Measurements from ENCODE around the gene DIPK1C. TPM values are rescaled to one million over a fixed set of nuclear protein-coding genes. Genes with fewer than 3 reads are reported as not detected.
"Not testable (repeated sequence)": the region's sequence is repeated elsewhere in the genome, so short reads cannot be mapped to it uniquely, and the experiment has no call there.

DIPK1C gene
- total RNA-seq = not detected

DNA sequence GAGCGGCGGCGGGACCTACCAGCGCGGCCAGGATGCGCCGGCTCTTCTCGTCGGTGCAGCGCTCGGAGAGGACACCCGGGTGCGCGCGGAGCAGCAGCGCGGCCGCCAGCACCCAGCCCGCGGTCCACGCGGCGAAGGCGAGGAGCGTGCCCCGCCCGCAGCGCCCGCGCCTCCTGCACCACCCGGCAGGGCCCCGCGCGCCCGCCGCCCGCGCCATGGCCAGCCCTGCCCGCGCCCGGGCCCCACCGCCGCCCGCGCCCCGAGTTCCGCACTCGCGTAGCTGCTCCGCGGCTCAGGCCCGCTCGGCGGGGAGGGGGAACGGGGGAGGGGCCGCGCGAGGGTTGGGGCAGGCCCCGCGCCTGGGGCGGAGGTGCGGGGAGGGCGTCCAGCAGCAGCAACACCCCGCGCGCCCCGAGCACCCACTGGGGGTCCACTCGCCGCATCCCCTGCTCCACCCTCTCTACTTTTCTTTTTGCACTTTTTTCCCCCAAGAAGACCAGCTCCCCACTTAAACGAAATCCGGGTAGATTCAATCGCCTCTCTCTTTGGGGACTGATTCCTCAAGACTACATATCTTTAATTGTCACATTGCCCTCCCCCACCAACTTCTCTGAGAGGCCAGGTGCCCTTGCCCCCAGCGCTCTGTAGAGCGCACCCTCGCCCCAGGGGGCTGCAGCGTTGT, at the start of gene DIPK1C:
Gene DIPK1C, minus strand, starts transcription at position 266 of the 682 bp plus-strand sequence. Its CDS starts 49 bp downstream, at position 217.
- H3K27me3 ChIP-seq (ENCODE audit: insufficient read depth, low read length) = peaks cover 44% of the 10 kb centered on the region
- H3K4me1 ChIP-seq (ENCODE audit: insufficient read depth, low read length) = peaks cover 9% of the 10 kb centered on the region
- no peaks in the 10 kb centered on the region for H3K9me3 ChIP-seq (ENCODE audit: low read depth, low read length)
- H3K4me3 ChIP-seq (ENCODE audit: low read length) = no peak within 1 kb of the TSS

DNA sequence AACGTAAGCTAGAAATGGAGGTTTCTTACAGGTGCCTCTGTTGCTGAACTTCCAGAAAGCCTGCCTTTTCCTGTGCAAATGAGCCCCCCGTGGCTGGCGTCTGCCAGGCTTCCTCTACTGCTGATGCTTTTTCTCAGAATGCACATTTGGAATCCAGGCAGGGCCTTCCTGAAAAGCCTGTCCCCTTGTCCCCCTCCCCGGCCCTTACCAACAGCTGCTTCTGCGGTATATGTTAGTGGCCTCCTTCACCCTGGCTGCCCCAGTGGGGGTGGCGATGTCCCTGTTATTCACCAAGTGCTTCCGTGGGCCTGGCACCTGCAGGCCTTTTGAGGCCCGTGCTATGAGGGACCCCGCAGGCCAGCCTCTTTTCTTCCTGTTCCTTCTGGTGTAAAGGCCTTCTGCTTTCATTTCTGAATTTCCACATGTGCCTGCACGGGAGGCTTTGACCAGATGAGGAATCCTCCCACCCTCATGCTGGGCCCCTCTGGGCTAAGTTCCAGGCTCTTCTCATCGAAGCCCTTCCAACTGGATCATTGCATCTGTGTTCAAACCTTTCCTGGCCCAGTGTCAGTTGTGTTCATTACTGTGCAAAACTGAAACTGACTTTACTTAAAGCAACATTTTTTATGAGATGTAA, 49.5 kb upstream of the DIPK1C start:
- Histone ChIP-seq H3K27me3 (ENCODE audit: insufficient read depth, low read length) (no peaks in the 10 kb centered on the region), H3K4me1 (ENCODE audit: insufficient read depth, low read length) (peaks cover 17% of the 10 kb centered on the region), H3K9me3 (ENCODE audit: low read depth, low read length) (no peaks in the 10 kb centered on the region), H3K4me3 (ENCODE audit: low read length) (no peak overlapping the region)

DNA sequence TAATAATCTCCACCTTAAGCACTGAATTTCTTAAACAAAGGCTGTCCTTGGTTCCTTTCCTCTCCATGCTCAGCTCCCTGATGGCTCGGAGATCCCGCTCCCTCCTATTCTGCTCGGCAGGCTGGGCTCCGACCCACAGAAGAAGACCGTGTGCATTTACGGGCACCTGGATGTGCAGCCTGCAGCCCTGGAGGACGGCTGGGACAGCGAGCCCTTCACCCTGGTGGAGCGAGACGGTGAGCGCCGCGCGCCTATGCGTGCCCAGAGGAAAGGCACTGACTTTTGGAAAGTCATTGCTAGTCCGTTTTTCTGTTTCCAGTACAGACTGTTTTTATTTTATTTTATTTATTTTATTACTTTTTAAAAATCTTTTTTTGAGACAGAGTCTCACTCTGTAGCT, 48.7 kb upstream of the DIPK1C start:
- peaks cover 24% of the 10 kb centered on the region for H3K4me1 ChIP-seq (ENCODE audit: insufficient read depth, low read length)
- no peaks in the 10 kb centered on the region for H3K9me3 ChIP-seq (ENCODE audit: low read depth, low read length)
- H3K27me3 ChIP-seq (ENCODE audit: insufficient read depth, low read length) = no peaks in the 10 kb centered on the region
- H3K4me3 ChIP-seq (ENCODE audit: low read length) = no peak overlapping the region

DNA sequence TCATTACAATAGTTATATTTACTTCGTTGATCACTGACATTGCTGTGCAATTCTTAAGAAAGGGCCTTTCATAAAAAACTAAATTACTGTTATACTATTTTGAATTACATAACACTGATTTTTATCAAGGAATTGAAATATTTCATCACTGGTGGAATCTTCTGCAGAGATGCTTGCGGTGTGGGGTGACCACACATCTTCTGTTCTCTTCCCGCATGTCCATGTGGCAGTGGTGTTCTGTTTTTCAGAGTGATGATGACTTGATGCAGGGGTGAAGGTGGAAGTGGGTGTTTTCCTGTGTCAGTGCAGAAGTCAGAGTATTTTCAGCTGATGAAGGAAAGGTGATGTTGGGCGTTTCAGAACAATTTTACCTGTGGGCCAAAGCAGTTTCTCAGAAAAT, 46.0 kb upstream of the DIPK1C start:
- Histone ChIP-seq H3K4me3 (ENCODE audit: low read length) (no peak overlapping the region), H3K4me1 (ENCODE audit: insufficient read depth, low read length) (peaks cover 47% of the 10 kb centered on the region), H3K27me3 (ENCODE audit: insufficient read depth, low read length) (no peaks in the 10 kb centered on the region), H3K9me3 (ENCODE audit: low read depth, low read length) (no peaks in the 10 kb centered on the region)

DNA sequence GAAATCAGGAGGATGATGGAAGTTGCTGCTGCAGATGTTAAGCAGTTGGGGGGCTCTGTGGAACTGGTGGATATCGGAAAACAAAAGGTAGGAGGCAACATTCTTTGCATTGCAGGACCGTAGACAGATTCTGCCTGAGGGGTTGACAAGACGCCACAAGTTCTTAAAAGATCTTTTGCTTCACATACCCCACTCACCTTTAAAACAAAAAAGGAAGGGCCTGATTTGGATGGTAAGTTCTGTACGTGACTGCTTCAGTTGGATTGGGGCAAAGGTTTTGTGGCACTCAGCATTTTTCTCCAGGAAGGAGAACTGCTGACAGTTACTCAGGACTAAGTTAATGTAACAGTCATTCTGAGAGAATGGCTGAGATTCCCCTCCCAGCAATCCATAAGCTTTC, 44.3 kb upstream of the DIPK1C start:
- Histone ChIP-seq H3K4me3 (ENCODE audit: low read length) (no peak overlapping the region), H3K4me1 (ENCODE audit: insufficient read depth, low read length) (peaks cover 59% of the 10 kb centered on the region), H3K9me3 (ENCODE audit: low read depth, low read length) (no peaks in the 10 kb centered on the region), H3K27me3 (ENCODE audit: insufficient read depth, low read length) (no peaks in the 10 kb centered on the region)

DNA sequence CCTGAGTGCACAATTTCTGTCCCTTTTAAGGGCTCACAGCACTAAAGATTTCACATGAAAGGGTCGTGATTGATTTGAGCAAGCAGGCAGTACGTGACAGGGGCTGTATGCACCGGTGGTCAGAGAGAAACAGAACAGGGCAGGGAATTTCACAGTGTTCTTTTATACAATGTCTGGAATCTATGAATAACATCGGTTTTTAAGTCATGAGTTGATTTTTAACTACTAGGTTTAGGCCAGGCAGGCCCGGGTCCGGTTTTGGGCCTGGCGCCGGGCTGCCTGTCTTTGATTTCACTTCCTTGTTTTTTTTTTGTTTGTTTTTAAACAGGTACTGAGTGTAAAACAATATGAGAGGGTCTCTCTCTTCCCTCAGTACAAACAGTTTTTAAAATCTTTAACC, 43.7 kb upstream of the DIPK1C start:
- not testable (repeated sequence) for H3K27me3 ChIP-seq (ENCODE audit: insufficient read depth, low read length); H3K9me3 ChIP-seq (ENCODE audit: low read depth, low read length)
- peak overlapping the region; percentile 43 for H3K4me3 ChIP-seq (ENCODE audit: low read length)
- H3K4me1 ChIP-seq (ENCODE audit: insufficient read depth, low read length) = peaks cover 59% of the 10 kb centered on the region

DNA sequence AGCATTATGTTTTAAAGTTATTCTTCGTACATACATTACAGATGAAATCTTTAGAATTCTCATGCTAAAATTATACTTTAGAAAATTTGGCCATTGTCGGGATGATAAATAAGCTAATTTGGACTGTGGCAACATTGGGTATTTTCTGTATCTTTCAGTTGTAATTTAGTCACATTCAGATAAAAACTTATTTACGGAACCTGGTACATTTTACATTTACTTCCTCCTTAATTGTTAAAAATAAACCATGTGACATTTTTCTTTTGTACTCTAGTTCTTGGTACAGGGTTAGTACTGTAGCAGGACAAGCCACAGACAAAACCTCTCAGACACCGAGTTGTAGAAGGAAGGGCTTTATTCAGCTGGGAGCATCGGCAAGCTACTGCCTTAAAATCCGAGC, 43.3 kb upstream of the DIPK1C start:
- Histone ChIP-seq H3K4me1 (ENCODE audit: insufficient read depth, low read length) (peaks cover 62% of the 10 kb centered on the region), H3K4me3 (ENCODE audit: low read length) (peak overlapping the region; percentile 43), H3K9me3 (ENCODE audit: low read depth, low read length) (no peaks in the 10 kb centered on the region), H3K27me3 (ENCODE audit: insufficient read depth, low read length) (no peaks in the 10 kb centered on the region)

DNA sequence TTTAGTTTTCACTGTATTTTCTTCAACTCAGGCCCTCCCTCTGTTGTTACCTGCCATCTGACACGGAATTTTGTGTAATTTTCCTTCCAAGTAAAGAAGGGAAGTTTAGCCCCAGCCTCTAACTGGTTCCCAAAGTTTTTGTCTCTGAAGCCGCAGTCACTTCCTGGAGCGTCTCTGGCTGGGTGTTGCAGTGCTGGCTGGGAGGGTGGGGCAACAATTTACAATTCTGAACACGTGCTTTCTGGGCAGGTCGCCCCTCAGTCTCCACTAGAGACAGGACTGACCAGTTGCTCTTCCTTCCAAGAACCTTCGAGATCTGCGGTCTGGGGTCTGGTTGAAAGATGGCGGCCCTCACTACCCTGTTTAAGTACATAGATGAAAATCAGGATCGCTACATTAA, 42.5 kb upstream of the DIPK1C start:
- Histone ChIP-seq H3K9me3 (ENCODE audit: low read depth, low read length) (no peaks in the 10 kb centered on the region), H3K4me3 (ENCODE audit: low read length) (peak overlapping the region; percentile 43), H3K4me1 (ENCODE audit: insufficient read depth, low read length) (peaks cover 63% of the 10 kb centered on the region), H3K27me3 (ENCODE audit: insufficient read depth, low read length) (no peaks in the 10 kb centered on the region)

DNA sequence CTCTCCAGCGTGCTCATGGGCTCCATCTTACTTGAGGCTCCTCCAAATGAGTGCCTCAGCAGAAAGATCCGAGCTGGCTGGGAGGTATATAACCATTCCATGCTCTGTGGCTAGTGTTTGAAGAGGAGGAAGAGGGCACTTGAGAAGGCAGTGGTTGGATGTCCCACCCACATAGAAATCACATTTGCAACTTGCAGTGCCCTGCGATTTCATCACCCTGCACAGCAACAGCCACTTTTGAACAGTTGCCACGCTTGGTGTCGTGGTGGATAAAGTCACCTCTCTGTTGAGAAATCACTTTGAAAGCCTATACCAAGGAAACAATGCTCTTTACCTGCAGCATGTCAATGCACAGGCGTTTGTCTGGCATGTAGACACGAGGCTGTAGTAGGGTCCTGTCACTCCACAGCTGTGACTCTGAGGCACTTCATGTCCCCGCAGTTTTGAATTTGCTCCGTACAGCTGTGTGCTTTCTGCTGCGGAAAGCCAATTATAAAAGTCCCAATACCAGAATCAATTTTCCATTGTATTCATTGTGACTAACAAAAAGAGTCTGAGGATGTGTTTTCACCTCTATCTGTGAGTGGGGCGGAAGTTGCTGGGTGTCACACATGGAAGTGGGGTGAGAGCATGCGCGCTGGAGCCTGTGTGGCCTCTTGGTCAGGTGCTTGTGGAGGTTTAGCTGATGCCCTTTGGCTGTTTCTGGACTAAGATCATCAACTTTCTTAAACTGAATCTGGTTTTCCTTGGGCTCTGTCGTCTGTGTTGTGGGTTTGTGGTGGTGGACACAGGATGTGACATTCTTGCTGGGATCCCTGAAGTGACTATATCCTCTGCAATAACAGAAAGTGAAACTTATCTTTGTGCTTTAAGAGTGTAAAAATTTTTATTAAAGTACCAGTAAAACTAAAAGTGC, 41.9 kb upstream of the DIPK1C start:
- Histone ChIP-seq H3K27me3 (ENCODE audit: insufficient read depth, low read length) (no peaks in the 10 kb centered on the region), H3K4me3 (ENCODE audit: low read length) (peak overlapping the region; percentile 43), H3K9me3 (ENCODE audit: low read depth, low read length) (no peaks in the 10 kb centered on the region), H3K4me1 (ENCODE audit: insufficient read depth, low read length) (peaks cover 63% of the 10 kb centered on the region)

DNA sequence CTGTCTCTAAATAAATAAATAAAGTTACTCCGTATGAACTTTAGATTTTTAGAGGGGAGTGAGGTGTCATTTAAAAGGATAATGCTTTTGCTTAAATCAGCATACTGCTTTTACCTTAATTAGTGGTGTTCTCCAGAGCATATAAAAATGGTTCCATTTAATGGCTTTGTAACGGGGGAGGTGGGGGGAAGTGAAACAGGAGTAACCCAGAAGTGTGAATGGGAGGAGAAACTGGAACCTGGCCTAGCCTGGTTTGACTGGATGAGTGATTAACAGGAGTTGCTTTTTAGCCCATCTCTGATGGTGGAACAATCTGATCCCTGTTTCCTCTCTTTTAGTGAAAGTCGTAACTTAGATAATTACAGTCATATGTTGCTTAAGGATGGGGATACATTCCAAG, 40.7 kb upstream of the DIPK1C start:
- Histone ChIP-seq H3K4me1 (ENCODE audit: insufficient read depth, low read length) (peaks cover 63% of the 10 kb centered on the region), H3K27me3 (ENCODE audit: insufficient read depth, low read length) (no peaks in the 10 kb centered on the region), H3K4me3 (ENCODE audit: low read length) (no peak overlapping the region), H3K9me3 (ENCODE audit: low read depth, low read length) (no peaks in the 10 kb centered on the region)

DNA sequence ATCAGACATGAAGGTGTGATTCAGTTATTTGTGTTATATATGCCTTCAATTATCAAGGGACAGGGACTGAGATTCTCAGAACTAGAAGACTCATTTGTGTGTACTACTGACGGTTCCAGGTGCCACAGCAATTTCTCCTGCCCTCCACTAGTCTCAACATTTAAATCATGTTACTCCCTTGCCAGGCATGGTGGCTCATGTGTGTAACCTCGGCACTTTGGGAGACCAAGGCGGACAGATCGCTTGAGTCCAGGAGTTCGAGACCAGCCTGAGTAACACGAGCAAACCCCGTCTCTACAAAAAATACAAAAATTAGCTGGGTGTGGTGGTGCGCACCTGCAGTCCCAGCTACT, 40.2 kb upstream of the DIPK1C start:
- Histone ChIP-seq H3K9me3 (ENCODE audit: low read depth, low read length) (no peaks in the 10 kb centered on the region), H3K4me1 (ENCODE audit: insufficient read depth, low read length) (peaks cover 59% of the 10 kb centered on the region), H3K27me3 (ENCODE audit: insufficient read depth, low read length) (no peaks in the 10 kb centered on the region), H3K4me3 (ENCODE audit: low read length) (peak overlapping the region; percentile 79)

DNA sequence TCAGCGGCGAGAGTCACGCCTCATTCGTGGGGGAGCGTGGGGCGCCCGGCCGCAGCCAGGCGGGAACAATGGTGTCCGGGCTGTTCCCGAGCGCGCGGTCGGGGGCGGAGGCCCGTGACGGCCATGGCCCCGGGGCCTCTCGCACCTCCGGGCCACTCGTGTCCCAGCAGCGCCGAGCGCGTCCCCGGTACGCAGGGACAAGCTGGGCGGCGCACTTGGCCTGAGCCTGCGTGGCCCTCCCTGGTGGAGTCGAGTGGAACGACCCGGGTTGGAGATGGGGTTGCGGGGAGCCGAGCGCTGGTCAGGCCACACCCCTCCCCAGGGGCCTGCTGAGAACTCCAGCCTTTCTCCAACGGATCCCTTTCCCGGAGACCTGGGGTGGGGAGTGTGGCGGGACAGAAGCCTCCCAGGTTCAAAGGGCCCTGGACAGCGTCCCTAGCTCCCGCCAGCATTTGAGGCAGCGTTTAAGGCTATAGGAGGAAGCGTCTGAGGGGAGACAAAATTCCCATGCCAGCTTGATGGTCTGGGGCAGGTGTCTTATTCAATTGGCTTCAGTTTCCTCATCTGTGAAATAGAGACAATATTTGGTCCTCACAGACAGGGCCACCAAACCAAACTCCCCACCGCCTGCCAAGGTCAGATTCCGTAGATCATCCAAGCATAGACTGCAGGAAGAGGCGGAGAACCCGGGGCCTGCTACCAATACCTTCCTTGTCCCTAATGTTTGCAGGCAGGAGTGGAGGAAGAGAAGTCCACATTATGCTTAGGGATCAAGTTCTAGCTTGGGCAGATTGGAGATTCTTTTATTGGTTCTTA, 39.6 kb upstream of the DIPK1C start:
- no peaks in the 10 kb centered on the region for H3K9me3 ChIP-seq (ENCODE audit: low read depth, low read length)
- H3K4me3 ChIP-seq (ENCODE audit: low read length) = peak overlapping the region; percentile 79
- peaks cover 53% of the 10 kb centered on the region for H3K4me1 ChIP-seq (ENCODE audit: insufficient read depth, low read length)
- no peaks in the 10 kb centered on the region for H3K27me3 ChIP-seq (ENCODE audit: insufficient read depth, low read length)

DNA sequence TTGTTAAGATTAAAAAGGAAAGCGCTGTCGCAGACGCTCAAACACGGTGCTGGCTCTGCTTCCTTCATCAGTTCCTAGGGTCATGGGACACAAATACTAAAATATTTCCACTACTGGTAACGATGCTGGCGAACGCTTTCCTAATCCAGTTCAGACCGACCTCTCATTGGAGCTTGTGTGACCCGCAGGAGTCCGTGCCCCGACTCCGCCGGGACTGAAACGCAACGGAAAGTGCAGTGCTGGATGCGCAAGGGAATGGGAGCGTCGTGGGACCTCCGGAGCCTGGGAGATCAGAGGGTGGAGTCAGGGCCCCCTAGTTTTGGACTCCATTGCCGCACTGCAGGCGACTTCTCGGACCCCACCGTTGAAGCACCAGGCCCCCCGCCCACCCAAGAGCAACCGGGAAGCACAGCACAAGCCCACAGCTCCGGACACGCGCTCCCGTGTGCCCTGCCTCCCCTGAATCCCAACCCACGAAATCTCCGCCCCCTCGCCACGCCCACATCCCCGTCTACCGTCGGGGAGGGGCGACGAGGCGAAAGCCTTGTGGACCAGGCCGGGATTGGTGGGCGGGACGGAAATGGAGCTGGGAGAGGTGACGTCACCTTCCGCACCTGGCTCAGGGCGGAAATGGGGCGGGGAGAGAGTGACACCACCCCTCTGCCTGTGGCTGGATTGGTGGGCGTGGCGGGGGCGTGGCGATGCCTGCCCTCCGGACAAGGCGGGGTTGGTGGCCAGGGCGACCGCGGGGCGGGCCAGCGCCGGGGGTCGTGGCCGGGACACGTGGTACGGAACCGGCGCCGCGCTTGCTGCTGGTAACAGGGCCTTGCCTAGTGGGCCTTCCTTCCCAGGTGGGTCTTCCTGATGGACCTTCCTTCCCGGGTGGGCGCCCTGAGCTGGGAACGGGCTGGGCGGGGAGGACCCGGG, 38.7 kb upstream of the DIPK1C start, which contains the start of gene CNDP2:
Gene CNDP2, plus strand, starts transcription at position 783 of the 927 bp plus-strand sequence. CDS start 3,611 bp downstream, outside the sequence.
- H3K4me1 ChIP-seq (ENCODE audit: insufficient read depth, low read length) = peaks cover 44% of the 10 kb centered on the region
- peak within 1 kb of the TSS; percentile 79 for H3K4me3 ChIP-seq (ENCODE audit: low read length)
- no peaks in the 10 kb centered on the region for H3K9me3 ChIP-seq (ENCODE audit: low read depth, low read length)
- H3K27me3 ChIP-seq (ENCODE audit: insufficient read depth, low read length) = no peaks in the 10 kb centered on the region

DNA sequence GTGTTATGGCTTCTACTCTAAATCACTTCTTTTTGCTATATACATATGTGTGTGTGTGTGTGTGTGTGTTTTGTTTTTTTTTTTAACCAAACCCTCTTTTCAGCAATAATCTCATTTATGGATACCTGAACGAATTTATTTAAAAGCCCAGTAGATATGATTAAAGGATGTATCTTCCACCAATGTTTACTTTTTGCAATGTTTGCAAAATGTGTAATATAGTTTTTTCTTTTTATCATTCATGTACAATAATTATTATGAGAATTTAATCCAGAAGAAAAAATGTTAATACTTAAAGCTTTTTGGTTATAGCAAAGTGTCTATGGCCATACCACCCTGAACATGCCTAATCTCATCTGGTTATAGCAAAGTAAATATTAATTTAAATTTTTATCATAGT, 37.4 kb upstream of the DIPK1C start:
- Histone ChIP-seq H3K27me3 (ENCODE audit: insufficient read depth, low read length) (no peaks in the 10 kb centered on the region), H3K9me3 (ENCODE audit: low read depth, low read length) (no peaks in the 10 kb centered on the region), H3K4me1 (ENCODE audit: insufficient read depth, low read length) (peaks cover 35% of the 10 kb centered on the region), H3K4me3 (ENCODE audit: low read length) (no peak overlapping the region)

Measured in mononuclear cell (primary cell).